Measurements from ENCODE around the gene ANGPTL2.

Gene ANGPTL2

DNA sequence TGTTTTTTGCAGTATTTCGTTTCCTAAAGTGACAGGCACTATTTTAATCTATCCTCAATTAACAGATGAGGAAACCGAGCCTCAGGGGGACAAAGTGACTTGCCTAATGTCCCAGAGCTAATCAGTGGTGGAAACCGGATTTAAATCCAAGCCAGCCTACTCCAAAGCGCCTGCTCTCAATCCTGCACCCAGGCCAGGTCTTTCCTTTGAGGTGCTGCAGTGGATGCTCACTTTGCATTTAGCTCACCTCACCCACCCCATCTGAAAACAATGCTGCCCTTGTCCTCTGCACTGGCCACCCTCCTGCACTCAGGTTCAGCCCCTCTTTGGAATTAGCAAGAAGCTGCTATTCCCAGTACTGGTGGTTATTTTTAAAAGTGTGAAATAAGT is 16.0 kb downstream of the ANGPTL2 start:
- TF ChIP-seq, protein P1, sequence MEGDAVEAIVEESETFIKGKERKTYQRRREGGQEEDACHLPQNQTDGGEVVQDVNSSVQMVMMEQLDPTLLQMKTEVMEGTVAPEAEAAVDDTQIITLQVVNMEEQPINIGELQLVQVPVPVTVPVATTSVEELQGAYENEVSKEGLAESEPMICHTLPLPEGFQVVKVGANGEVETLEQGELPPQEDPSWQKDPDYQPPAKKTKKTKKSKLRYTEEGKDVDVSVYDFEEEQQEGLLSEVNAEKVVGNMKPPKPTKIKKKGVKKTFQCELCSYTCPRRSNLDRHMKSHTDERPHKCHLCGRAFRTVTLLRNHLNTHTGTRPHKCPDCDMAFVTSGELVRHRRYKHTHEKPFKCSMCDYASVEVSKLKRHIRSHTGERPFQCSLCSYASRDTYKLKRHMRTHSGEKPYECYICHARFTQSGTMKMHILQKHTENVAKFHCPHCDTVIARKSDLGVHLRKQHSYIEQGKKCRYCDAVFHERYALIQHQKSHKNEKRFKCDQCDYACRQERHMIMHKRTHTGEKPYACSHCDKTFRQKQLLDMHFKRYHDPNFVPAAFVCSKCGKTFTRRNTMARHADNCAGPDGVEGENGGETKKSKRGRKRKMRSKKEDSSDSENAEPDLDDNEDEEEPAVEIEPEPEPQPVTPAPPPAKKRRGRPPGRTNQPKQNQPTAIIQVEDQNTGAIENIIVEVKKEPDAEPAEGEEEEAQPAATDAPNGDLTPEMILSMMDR (IDR thresholded peaks at IDR 0.05; ENCODE audit: borderline replicate concordance, control extremely low read depth, extremely low read depth, insufficient read depth, missing control alignments): no peak
- no peak for DNase-seq (ENCODE audit: low spot score)
- in situ Hi-C loops (cut with MboI; ENCODE audit: low sequenced_read_pairs, unreplicated experiment): no loop called here

DNA sequence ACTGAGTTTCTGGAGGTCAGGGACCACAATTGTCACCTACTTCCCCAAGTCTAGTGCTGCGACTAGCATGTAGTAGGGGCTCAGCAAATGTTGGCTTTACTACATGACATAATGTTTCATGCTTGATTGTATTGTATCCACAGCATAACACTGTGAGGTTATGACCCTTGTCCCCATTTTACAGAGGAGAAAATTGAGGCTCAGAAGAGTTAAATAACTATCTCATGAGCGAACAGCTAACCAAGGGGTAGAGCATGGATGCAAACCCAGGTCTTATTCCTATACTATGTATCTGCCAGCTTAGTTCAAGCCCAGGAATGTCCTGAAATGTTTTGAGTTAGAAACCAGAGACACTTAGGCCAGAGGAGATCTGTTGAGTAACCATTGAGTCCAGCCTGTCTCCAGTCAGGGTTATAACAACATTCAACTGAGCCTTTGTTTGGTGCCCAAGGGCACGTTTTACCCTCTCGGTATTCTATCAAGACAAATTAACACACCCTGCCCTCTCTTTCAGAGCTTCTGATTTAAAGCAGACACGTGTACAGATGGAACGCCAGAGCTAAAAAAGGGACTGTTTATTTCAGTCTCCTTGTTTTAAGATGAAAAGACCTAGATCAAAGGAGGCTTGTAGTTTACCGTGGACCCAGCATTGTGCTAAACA is 16.5 kb downstream of the ANGPTL2 start:
- TF ChIP-seq, protein P1 (IDR thresholded peaks at IDR 0.05; ENCODE audit: borderline replicate concordance, control extremely low read depth, extremely low read depth, insufficient read depth, missing control alignments): no peak
- DNase-seq (ENCODE audit: low spot score): no peak
- in situ Hi-C loops (cut with MboI; ENCODE audit: low sequenced_read_pairs, unreplicated experiment): no loop called here

DNA sequence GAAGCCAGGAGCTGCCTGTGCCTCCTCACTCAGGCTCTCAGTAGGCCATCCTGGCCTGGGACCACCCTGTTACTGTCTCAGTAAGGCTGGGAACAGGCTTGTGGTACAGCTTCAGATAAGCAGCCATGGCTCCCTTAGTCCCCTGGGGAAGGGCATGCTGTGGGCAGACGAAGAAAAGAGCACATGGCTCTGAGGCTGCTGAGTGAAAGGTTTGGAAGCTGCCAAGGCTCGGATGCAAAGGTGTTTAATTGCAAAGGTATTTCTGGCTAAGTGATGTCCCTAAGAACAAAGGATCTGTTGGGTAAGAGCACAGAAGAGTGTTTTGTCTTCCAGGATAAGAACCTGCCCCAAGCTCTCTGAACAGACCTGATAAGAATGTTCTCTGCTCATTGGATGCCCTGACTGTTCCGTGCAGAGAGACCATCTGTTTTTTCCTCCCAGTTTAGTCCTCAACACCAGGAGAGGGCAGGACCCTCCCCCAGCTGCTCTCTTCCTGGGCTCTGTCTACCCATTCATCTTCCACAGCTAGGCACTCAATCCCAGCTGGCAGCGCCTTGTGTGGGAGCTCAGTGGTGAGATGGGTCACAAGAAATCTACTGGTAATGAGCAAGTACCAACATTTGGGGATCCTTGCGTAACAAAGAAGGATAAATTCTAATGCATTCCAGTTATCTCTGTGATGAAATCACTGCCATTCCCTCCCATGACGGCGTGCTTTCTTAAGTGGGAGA is 17.7 kb downstream of the ANGPTL2 start:
- no peak for DNase-seq (ENCODE audit: low spot score)
- in situ Hi-C loops (cut with MboI; ENCODE audit: low sequenced_read_pairs, unreplicated experiment): no loop called here
- TF ChIP-seq, protein P1 (IDR thresholded peaks at IDR 0.05; ENCODE audit: borderline replicate concordance, control extremely low read depth, extremely low read depth, insufficient read depth, missing control alignments): no peak

DNA sequence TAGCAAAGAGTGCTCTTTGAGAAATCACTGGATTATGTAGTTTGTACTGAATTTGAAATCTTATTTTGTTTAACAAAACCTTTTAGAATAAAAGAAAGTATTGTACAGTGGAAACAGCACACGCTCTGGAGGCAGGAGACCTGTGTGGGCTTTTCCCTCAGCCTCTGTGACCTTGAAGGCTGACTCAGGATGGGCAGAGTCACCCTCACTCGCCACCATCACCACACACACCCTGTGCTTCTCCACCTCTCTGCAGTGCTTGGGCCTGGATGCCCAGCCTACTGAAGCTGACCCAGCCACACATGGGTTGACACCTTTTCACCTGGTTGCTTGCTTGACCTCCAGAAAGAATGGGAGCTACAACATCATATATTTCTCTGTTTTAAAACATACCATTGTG is 19.6 kb downstream of the ANGPTL2 start:
- TF ChIP-seq, protein P1 (IDR thresholded peaks at IDR 0.05; ENCODE audit: borderline replicate concordance, control extremely low read depth, extremely low read depth, insufficient read depth, missing control alignments): no peak
- in situ Hi-C loops (cut with MboI; ENCODE audit: low sequenced_read_pairs, unreplicated experiment): no loop called here
- DNase-seq (ENCODE audit: low spot score): no peak

DNA sequence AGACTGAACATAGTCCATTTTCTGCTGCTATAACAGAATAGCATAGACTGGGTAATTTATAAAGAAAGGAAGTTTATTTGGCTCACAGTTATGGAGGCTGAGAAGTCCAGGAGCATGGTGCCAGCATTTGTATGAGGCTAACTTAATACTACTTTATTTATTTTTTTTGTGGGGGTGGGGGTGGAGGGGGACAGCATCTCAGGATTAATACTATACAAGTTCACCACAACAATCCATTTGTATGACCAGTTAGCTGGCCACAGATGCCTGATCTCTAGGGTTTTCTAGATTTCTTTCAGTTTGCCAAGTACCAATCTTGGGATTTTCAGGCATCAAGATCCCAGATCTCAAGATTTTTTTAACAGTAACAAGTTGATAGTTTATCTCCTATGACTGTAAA is 20.3 kb downstream of the ANGPTL2 start:
- in situ Hi-C loops (cut with MboI; ENCODE audit: low sequenced_read_pairs, unreplicated experiment): no loop called here
- TF ChIP-seq, protein P1 (IDR thresholded peaks at IDR 0.05; ENCODE audit: borderline replicate concordance, control extremely low read depth, extremely low read depth, insufficient read depth, missing control alignments): no peak
- DNase-seq (ENCODE audit: low spot score): no peak

DNA sequence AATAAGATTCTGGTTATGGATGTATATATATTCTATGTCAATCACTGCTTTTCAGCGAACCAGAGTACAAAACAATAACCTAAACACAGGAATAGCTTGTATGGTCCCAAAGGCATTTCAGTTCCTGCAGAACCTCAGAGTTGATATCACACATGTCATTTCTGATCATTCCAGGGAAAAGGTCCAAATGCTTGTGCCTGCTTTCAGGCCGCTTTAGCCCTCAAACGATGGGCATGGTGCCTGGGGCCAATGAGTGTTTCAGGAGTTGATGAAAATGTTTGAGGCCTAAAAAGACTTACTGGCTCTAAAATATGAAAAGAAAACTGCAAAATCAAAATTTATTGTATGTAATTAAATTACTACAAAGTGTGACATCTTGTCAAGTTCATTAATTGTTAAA is 22.8 kb downstream of the ANGPTL2 start:
- in situ Hi-C loops (cut with MboI; ENCODE audit: low sequenced_read_pairs, unreplicated experiment): no loop called here
- no peak for DNase-seq (ENCODE audit: low spot score)
- TF ChIP-seq, protein P1 (IDR thresholded peaks at IDR 0.05; ENCODE audit: borderline replicate concordance, control extremely low read depth, extremely low read depth, insufficient read depth, missing control alignments): no peak

All from GM13976 (cell line).